A549 (cell line): ENCODE results near the gene NDUFAF5. TPM values are rescaled to one million over a fixed set of nuclear protein-coding genes. Genes with fewer than 3 reads are reported as not detected.

ENCODE experiments used
- ATAC-seq, 2 experiments: fragments of 200-7000 bp in 1 of 2; fragments of >200 bp in 1 of 2; cut with Nextera tagmentation in 1 of 2; cut with Tn5 transposase in 1 of 2; 3 replicates each; pipeline versions ENCODE4 v1.8.0 to v1.9.1; 2018 to 2020; ENCODE audit warnings: mild to moderate bottlenecking in 1 of 2, moderate library complexity in 1 of 2
- CTCF ChIA-PET: fragments of 300-600 bp; sonication (Branson Sonifier 250); formaldehyde crosslinking; extraction: SDS; loops from one replicate; lab custom pipeline; 2021; ENCODE audit warnings: antibody characterized with exemption, inconsistent platforms; lab: Yijun Ruan, JAX
- POLR2A ChIA-PET: fragments of 350-600 bp; formaldehyde crosslinking; extraction: SDS; loops from one replicate; lab custom pipeline; 2021; ENCODE audit warnings: antibody characterized with exemption, inconsistent platforms; lab: Yijun Ruan, JAX
- DNase-seq, 2 experiments: peaks; one replicate each; pipeline versions ENCODE4 v3.0.0 to v3.0.0-alpha.2; 2011 to 2016; ENCODE audit warnings: low read depth in 1 of 2, low spot score in 1 of 2
- FAIRE-seq: peaks from 2 replicates; lab custom pipeline; 2011; peaks lifted over from hg19 to GRCh38; lab: Jason Lieb, UNC
- H3K27ac ChIP-seq, 2 experiments: fragments of >200 bp; sonication (Bioruptor Twin); formaldehyde crosslinking; 3 replicates each; pipeline ENCODE4 v1.5.1; 2016 to 2017
- H3K4me1 ChIP-seq: fragments of >200 bp; sonication (Bioruptor Twin); formaldehyde crosslinking; 3 replicates; pipeline ENCODE4 v1.6.1; 2016
- H3K4me2 ChIP-seq: fragments of >200 bp; sonication (Bioruptor Twin); formaldehyde crosslinking; 3 replicates; pipeline ENCODE4 v1.6.1; 2016
- H3K4me3 ChIP-seq: fragments of >200 bp; sonication (Bioruptor Twin); formaldehyde crosslinking; 3 replicates; pipeline ENCODE4 v1.5.1; 2016
- H3K9me3 ChIP-seq: fragments of >200 bp; sonication (Bioruptor Twin); formaldehyde crosslinking; 3 replicates; pipeline ENCODE4 v1.6.1; 2016
- ATOH8 ChIP-seq: fragments of 250-450 bp; sonication (Bioruptor Pico); IDR thresholded peaks from 2 replicates; pipeline ENCODE4 v1.5.0; 2020; ENCODE audit warnings: low read depth, mild to moderate bottlenecking, moderate library complexity
- CBX8 ChIP-seq: fragments of 200-600 bp; sonication (generic); IDR thresholded peaks from 2 replicates; pipeline ENCODE4 v1.6.1; 2016
- CEBPB ChIP-seq, 2 experiments: fragments of >200 bp in 1 of 2; sonication (Bioruptor Twin) in 1 of 2; formaldehyde crosslinking in 1 of 2; IDR thresholded peaks; 2 replicates each; pipeline ENCODE4 v1.6.1; 2012 to 2016
- CHD4 ChIP-seq: fragments of 200-600 bp; sonication (generic); IDR thresholded peaks from 2 replicates; pipeline ENCODE4 v1.6.1; 2016; ENCODE audit warnings: antibody characterized with exemption, mild to moderate bottlenecking, borderline replicate concordance
- CTCF ChIP-seq: fragments of >200 bp; sonication (Bioruptor Twin); formaldehyde crosslinking; IDR thresholded peaks from 3 replicates; pipeline ENCODE4 v1.5.1; 2016
- EHMT2 ChIP-seq: fragments of 200-600 bp; sonication (generic); IDR thresholded peaks from 2 replicates; pipeline ENCODE4 v1.6.1; 2016; ENCODE audit warnings: antibody characterized with exemption, low read depth, mild to moderate bottlenecking, moderate library complexity
- FOXS1 ChIP-seq: fragments of 250-450 bp; sonication (Bioruptor Pico); IDR thresholded peaks from 2 replicates; pipeline ENCODE4 v1.5.0; 2020; ENCODE audit warnings: mild to moderate bottlenecking, moderate library complexity
- HOXB13 ChIP-seq: fragments of 250-450 bp; sonication (Bioruptor Pico); IDR thresholded peaks from 2 replicates; pipeline ENCODE4 v1.5.0; 2020; ENCODE audit warnings: low read depth, mild to moderate bottlenecking, moderate library complexity
- HOXB5 ChIP-seq: fragments of 250-450 bp; sonication (Bioruptor Pico); IDR thresholded peaks from 2 replicates; pipeline ENCODE4 v1.5.0; 2020; ENCODE audit warnings: mild to moderate bottlenecking, moderate library complexity
- KDM1A ChIP-seq: fragments of 200-600 bp; sonication (generic); IDR thresholded peaks from 2 replicates; pipeline ENCODE4 v1.6.1; 2016; ENCODE audit warnings: low read depth, mild to moderate bottlenecking
- KDM5A ChIP-seq: fragments of 200-600 bp; sonication (generic); IDR thresholded peaks from 2 replicates; pipeline ENCODE4 v1.6.1; 2016; ENCODE audit warnings: antibody characterized with exemption, mild to moderate bottlenecking
- MAX ChIP-seq: IDR thresholded peaks from 2 replicates; pipeline ENCODE4 v1.6.1; 2012
- NPAS2 ChIP-seq: fragments of 250-450 bp; sonication (Bioruptor Pico); IDR thresholded peaks from 2 replicates; pipeline ENCODE4 v1.8.0; 2022; ENCODE audit warnings: mild to moderate bottlenecking, moderate library complexity, borderline replicate concordance
- PBX3 ChIP-seq: IDR thresholded peaks from 2 replicates; pipeline ENCODE4 v1.6.1; 2012
- POLR2A ChIP-seq: IDR thresholded peaks from 2 replicates; pipeline ENCODE4 v1.6.1; 2012; ENCODE audit warnings: mild to moderate bottlenecking, low read length
- POLR2AphosphoS2 ChIP-seq: conservative IDR thresholded peaks from 2 replicates; pipeline ENCODE4 v1.6.1; 2012; ENCODE audit warnings: low read length, improper control_type of control experiment, inconsistent platforms
- RAD21 ChIP-seq, 2 experiments: fragments of >200 bp in 1 of 2; sonication (Bioruptor Twin) in 1 of 2; formaldehyde crosslinking in 1 of 2; IDR thresholded peaks in 1 of 2; conservative IDR thresholded peaks in 1 of 2; 2 replicates in 1 of 2; 3 replicates in 1 of 2; pipeline ENCODE4 v1.6.1; 2012 to 2018; ENCODE audit warnings: inconsistent platforms in 1 of 2
- ZC3H11A ChIP-seq: fragments of 450-650 bp; IDR thresholded peaks from 2 replicates; pipeline ENCODE4 v1.6.1; 2014; ENCODE audit warnings: antibody characterized with exemption, mild to moderate bottlenecking
- ZNF302 ChIP-seq: fragments of 250-450 bp; sonication (Bioruptor Pico); IDR thresholded peaks from 2 replicates; pipeline ENCODE4 v1.9.0; 2021; ENCODE audit warnings: inconsistent platforms, mild to moderate bottlenecking, moderate library complexity
- ZSCAN20 ChIP-seq: fragments of 250-450 bp; sonication (Bioruptor Pico); IDR thresholded peaks from 2 replicates; pipeline ENCODE4 v1.8.0; 2022; ENCODE audit warnings: mild to moderate bottlenecking, moderate library complexity
- WGBS: methylation state at CpG from one replicate; pipeline ENCODE4 v1.1.6; 2017; ENCODE audit errors: missing lambda C conversion rate; 5-methylcytosine and 5-hydroxymethylcytosine counted together
- polyA plus RNA-seq, 4 experiments: library from polyadenylated mRNA; depleted of rRNA in 3 of 4; stranded (reverse); fragments of >200 nt; fragmentation: RNase III in 1 of 4; extraction: RNeasy Plus Mini Kit Qiagen cat#74134 plus additional on column Dnase treatment in 1 of 4; gene quantifications; 2 replicates in 3 of 4; 3 replicates in 1 of 4; pipeline ENCODE4 v1.2.3, GENCODE V29; 2011 to 2017

The NDUFAF5 gene
- polyA plus RNA-seq, 2 of the 4 experiments (the other 2 are of a cell fraction), result 29.2 to 53.5 TPM

GRCh38 chr20:13856354-13856753 is 71.5 kb downstream of the NDUFAF5 start:
- TF ChIP-seq CTCF, result no peak
- no peak for TF ChIP-seq POLR2A
- TF ChIP-seq ZC3H11A, result no peak
- no peak for TF ChIP-seq CHD4
- no peak for TF ChIP-seq MAX
- TF ChIP-seq ATOH8, result no peak
- no peak for TF ChIP-seq CEBPB (IDR thresholded peaks at IDR 0.05)
- no peak for TF ChIP-seq KDM1A
- TF ChIP-seq RAD21 (conservative IDR thresholded peaks at IDR 0.05 in 1 of 2, IDR thresholded peaks at IDR 0.05 in 1 of 2), result no peak
- no peak for TF ChIP-seq ZSCAN20 (CRISPR knock-in tag)
- no peak for TF ChIP-seq EHMT2
- no peak for DNase-seq
- CTCF ChIA-PET, result no interaction called here
- Histone ChIP-seq H3K4me1 (no peaks in the 10 kb centered on the region), H3K4me3 (no peak overlapping the region), H3K27ac (no peak overlapping the region), H3K9me3 (no peaks in the 10 kb centered on the region), H3K4me2 (no peak overlapping the region)
- POLR2A ChIA-PET, result no interaction called here
- FAIRE-seq, result no peak
- WGBS, result 5% methylated on average over 4 of the region's 4 CpGs
- no peak for ATAC-seq

GRCh38 chr20:13857304-13857703 is 72.5 kb downstream of the NDUFAF5 start:
- TF ChIP-seq PBX3 (no peak), ZNF302 (CRISPR knock-in tag) (no peak), FOXS1 (CRISPR knock-in tag) (no peak), MAX (no peak), HOXB5 (CRISPR knock-in tag) (no peak), KDM5A (no peak), CTCF (no peak), HOXB13 (no peak), CBX8 (no peak), NPAS2 (CRISPR knock-in tag) (no peak), POLR2AphosphoS2 (no peak)
- no peak overlapping the region for H3K4me3 ChIP-seq
- H3K4me2 ChIP-seq, result no peak overlapping the region
- no peaks in the 10 kb centered on the region for H3K9me3 ChIP-seq
- WGBS, result 25% methylated on average over 3 of the region's 3 CpGs
- H3K27ac ChIP-seq, result no peak overlapping the region
- POLR2A ChIA-PET, result no interaction called here
- CTCF ChIA-PET, result interaction anchor here (1.0 kb wide), 1 partner anchor 81 kb away, joined by 3 read pairs; no protein-coding TSS in a partner anchor
- H3K4me1 ChIP-seq, result no peaks in the 10 kb centered on the region
- FAIRE-seq (no peak), DNase-seq (no peak), ATAC-seq (no peak)
